KMS-11 (cell line): ENCODE measurements around the gene FXYD5.
A peak's percentile ranks its signal among the peaks of the same experiment; 100 is the strongest.

Experiments used
- H2AFZ ChIP-seq: fragments of 200-600 bp; sonication (generic); 2 replicates; pipeline ENCODE4 v1.6.1; 2016; ENCODE audit warnings: antibody characterized with exemption, mixed run types, low read depth
- H3K27ac ChIP-seq: fragments of 200-600 bp; sonication (generic); 2 replicates; pipeline ENCODE4 v1.6.1; 2016; ENCODE audit warnings: mild to moderate bottlenecking, mixed run types
- H3K27me3 ChIP-seq: fragments of 200-600 bp; sonication (generic); 2 replicates; pipeline ENCODE4 v1.6.1; 2017; ENCODE audit warnings: mild to moderate bottlenecking, low read depth, mixed run types, moderate library complexity; ENCODE audit not compliant: insufficient read depth
- H3K36me3 ChIP-seq: fragments of 200-600 bp; sonication (generic); 2 replicates; pipeline ENCODE4 v1.6.1; 2017; ENCODE audit warnings: mild to moderate bottlenecking, mixed run types; ENCODE audit not compliant: insufficient read depth
- H3K4me1 ChIP-seq: fragments of 200-600 bp; sonication (generic); 2 replicates; pipeline ENCODE4 v1.6.1; 2016; ENCODE audit warnings: mild to moderate bottlenecking, low read depth, mixed run types; ENCODE audit not compliant: poor library complexity, severe bottlenecking
- H3K4me2 ChIP-seq: fragments of 200-600 bp; sonication (generic); 2 replicates; pipeline ENCODE4 v1.7.0; 2016; ENCODE audit warnings: mild to moderate bottlenecking, mixed run types
- H3K4me3 ChIP-seq: fragments of 200-600 bp; sonication (generic); IDR thresholded peaks from 2 replicates; pipeline ENCODE4 v1.6.1; 2017; ENCODE audit warnings: low read depth, low read length, mixed read lengths; ENCODE audit not compliant: insufficient read depth
- H3K79me2 ChIP-seq: fragments of 200-600 bp; sonication (generic); 2 replicates; pipeline ENCODE4 v1.6.1; 2016; ENCODE audit warnings: low read depth, mixed run types; ENCODE audit not compliant: insufficient read depth
- H3K9ac ChIP-seq: fragments of 200-600 bp; sonication (generic); 2 replicates; pipeline ENCODE4 v1.6.1; 2016; ENCODE audit warnings: mild to moderate bottlenecking, mixed run types
- H4K20me1 ChIP-seq: fragments of 200-600 bp; sonication (generic); 2 replicates; pipeline ENCODE4 v1.6.1; 2016; ENCODE audit warnings: mild to moderate bottlenecking, mixed run types; ENCODE audit not compliant: insufficient read depth
- TF ChIP-seq, protein P1 (sequence below): fragments of 200-600 bp; sonication (generic); conservative IDR thresholded peaks from 2 replicates; pipeline ENCODE4 v1.6.1; 2017; ENCODE audit warnings: low read depth, mild to moderate bottlenecking, antibody characterized with exemption, low read length, moderate library complexity, mixed read lengths

The FXYD5 gene

GRCh38 chr19:35202722-35203688, 48.5 kb downstream of the FXYD5 start:
- H3K27me3 ChIP-seq: no peaks in the 10 kb centered on the region; the same call in 1 of the 2 replicates
- no peaks in the 10 kb centered on the region for H4K20me1 ChIP-seq
- no peak overlapping the region for H3K4me2 ChIP-seq
- no peak overlapping the region for H2AFZ ChIP-seq
- no peak overlapping the region for H3K9ac ChIP-seq
- no peaks in the 10 kb centered on the region for H3K79me2 ChIP-seq
- H3K4me1 ChIP-seq: peaks cover 43% of the 10 kb centered on the region
- H3K4me3 ChIP-seq: no peak overlapping the region
- TF ChIP-seq, protein P1, sequence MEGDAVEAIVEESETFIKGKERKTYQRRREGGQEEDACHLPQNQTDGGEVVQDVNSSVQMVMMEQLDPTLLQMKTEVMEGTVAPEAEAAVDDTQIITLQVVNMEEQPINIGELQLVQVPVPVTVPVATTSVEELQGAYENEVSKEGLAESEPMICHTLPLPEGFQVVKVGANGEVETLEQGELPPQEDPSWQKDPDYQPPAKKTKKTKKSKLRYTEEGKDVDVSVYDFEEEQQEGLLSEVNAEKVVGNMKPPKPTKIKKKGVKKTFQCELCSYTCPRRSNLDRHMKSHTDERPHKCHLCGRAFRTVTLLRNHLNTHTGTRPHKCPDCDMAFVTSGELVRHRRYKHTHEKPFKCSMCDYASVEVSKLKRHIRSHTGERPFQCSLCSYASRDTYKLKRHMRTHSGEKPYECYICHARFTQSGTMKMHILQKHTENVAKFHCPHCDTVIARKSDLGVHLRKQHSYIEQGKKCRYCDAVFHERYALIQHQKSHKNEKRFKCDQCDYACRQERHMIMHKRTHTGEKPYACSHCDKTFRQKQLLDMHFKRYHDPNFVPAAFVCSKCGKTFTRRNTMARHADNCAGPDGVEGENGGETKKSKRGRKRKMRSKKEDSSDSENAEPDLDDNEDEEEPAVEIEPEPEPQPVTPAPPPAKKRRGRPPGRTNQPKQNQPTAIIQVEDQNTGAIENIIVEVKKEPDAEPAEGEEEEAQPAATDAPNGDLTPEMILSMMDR: no peak
- H3K27ac ChIP-seq: no peak overlapping the region
- H3K36me3 ChIP-seq: no peaks in the 10 kb centered on the region

DNA sequence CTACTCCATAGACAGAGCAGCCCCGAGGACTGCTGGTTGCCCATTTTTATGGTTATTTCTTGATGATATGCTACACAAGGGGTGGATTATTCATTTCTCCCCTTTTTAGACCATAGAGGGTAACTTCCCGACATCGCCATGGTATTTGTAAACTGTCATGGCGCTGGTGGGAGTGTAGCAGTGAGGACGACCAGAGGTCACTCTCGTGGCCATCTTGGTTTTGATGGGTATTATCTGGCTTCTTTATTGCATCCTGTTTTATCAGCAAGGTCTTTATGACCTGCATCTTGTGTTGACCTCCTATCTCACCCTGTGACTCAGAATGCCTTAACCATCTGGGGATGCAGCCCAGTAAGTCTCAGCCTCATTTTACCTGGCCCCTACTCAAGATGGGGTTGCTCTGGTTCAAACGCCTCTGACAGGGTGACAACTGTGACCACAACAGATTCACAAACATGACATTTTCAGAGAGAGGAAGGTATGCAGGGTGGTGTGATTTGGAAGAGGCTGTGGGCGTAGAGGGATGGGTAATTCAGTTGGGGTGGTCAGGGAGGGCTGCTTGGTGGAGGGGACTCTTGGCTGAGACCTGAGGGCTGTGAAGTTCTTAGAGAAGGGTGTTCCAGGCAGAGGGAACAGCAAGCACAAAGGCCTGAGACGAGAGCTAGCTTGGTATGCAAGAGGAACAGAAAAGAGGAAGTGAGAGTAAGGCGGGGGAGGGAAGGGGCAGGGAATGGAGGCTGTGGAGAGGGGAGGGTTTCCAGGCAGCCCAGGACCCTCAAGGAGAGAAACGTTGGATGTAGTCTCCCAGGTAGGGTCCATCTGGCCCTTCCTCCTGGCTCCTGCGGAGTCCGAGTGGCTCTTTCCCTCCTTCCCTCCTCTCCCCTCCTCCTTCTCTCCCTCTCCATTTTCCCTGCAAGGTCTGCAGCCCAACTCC, 50.5 kb downstream of the FXYD5 start:
- H3K9ac ChIP-seq: no peak overlapping the region; the same call in 1 of the 2 replicates
- peaks cover 45% of the 10 kb centered on the region for H3K4me1 ChIP-seq
- TF ChIP-seq, protein P1: no peak
- no peak overlapping the region for H3K4me3 ChIP-seq
- H3K27me3 ChIP-seq: no peaks in the 10 kb centered on the region
- H2AFZ ChIP-seq: peak overlapping the region; percentile 57; the same call in 1 of the 2 replicates
- peak overlapping the region; percentile 42 for H3K4me2 ChIP-seq
- peak overlapping the region; percentile 78 for H3K27ac ChIP-seq
- no peaks in the 10 kb centered on the region for H4K20me1 ChIP-seq
- no peaks in the 10 kb centered on the region for H3K36me3 ChIP-seq
- H3K79me2 ChIP-seq: no peaks in the 10 kb centered on the region

GRCh38 chr19:35205733-35206323, 51.3 kb downstream of the FXYD5 start:
- H4K20me1 ChIP-seq: no peaks in the 10 kb centered on the region
- no peaks in the 10 kb centered on the region for H3K79me2 ChIP-seq
- H3K4me2 ChIP-seq: peak overlapping the region; percentile 42
- TF ChIP-seq, protein P1: no peak
- H3K27me3 ChIP-seq: no peaks in the 10 kb centered on the region
- peak overlapping the region; percentile 57; the same call in 1 of the 2 replicates for H2AFZ ChIP-seq
- no peak overlapping the region for H3K4me3 ChIP-seq
- peaks cover 51% of the 10 kb centered on the region for H3K4me1 ChIP-seq
- no peaks in the 10 kb centered on the region for H3K36me3 ChIP-seq
- H3K9ac ChIP-seq: no peak overlapping the region
- H3K27ac ChIP-seq: peak overlapping the region; percentile 78

DNA sequence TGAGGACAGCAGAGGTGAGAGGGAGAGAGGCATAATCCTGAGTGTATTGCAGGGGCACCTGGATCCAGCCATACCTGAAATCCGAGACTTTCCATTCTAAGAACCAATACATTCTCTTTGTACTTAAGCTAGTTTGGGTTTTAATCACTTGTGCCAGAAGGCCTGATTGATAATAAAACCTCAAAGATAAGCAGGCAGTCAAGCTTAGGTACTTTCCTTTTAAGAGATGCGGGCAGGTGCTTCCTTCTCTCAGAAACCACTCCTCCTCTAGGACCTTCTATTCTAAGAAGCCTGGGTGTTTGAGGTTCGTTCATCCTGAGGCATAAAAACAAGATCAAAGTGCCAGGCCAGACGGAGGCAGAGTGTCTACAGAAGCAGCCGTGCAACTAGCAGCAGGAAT, 51.8 kb downstream of the FXYD5 start:
- H3K27me3 ChIP-seq: no peaks in the 10 kb centered on the region
- peak overlapping the region; percentile 42 for H3K4me2 ChIP-seq
- H3K36me3 ChIP-seq: no peaks in the 10 kb centered on the region
- peak overlapping the region; percentile 8; the same call in 1 of the 2 replicates for H2AFZ ChIP-seq
- H3K4me1 ChIP-seq: peaks cover 56% of the 10 kb centered on the region
- TF ChIP-seq, protein P1: no peak
- H3K79me2 ChIP-seq: no peaks in the 10 kb centered on the region
- peak overlapping the region; percentile 78 for H3K27ac ChIP-seq
- H4K20me1 ChIP-seq: no peaks in the 10 kb centered on the region
- no peak overlapping the region for H3K4me3 ChIP-seq
- H3K9ac ChIP-seq: peak overlapping the region; percentile 25
